ENCODE results near the gene TRPV4. TPM values are rescaled to one million over a fixed set of nuclear protein-coding genes. Genes with fewer than 3 reads are reported as not detected.

The TRPV4 gene
- total RNA-seq, 4 donors from 2014 or later = not detected

- no peak for DNase-seq
Measured at GRCh38 chr12:109737126-109737525, 96.1 kb downstream of the TRPV4 start.

GRCh38 chr12:109736552-109737108 is 96.6 kb downstream of the TRPV4 start:
- in situ Hi-C loops (cut with MboI; ENCODE audit: low sequenced_read_pairs in 4 of 4) (no loop called here), intact Hi-C loops (cut with DNase I; ENCODE audit: low total_unique reads) (no loop called here)
- Histone ChIP-seq H3K27me3 (no peaks in the 10 kb centered on the region), H3K9me3 (no peaks in the 10 kb centered on the region), H3K4me1 (no peaks in the 10 kb centered on the region), H3K36me3 (no peaks in the 10 kb centered on the region), H3K4me3 (no peak overlapping the region), H3K27ac (no peak overlapping the region)
- DNase-seq (peak in 1 of 2 donors; percentile 5), ATAC-seq (no peak)
- TF ChIP-seq CTCF (IDR thresholded peaks at IDR 0.05 in 4 of 5, conservative IDR thresholded peaks at IDR 0.05 in 1 of 5) = no peak
- TF ChIP-seq POLR2A (IDR thresholded peaks at IDR 0.05) = no peak

More at GRCh38 chr12:109737126-109737525, 96.1 kb downstream of the TRPV4 start:
- Histone ChIP-seq H3K9me3 (no peaks in the 10 kb centered on the region), H3K4me1 (no peaks in the 10 kb centered on the region), H3K27me3 (no peaks in the 10 kb centered on the region), H3K27ac (no peak overlapping the region), H3K36me3 (no peaks in the 10 kb centered on the region), H3K4me3 (no peak overlapping the region)
- ATAC-seq = no peak
- intact Hi-C loops (cut with DNase I; ENCODE audit: low total_unique reads) = no loop called here
- in situ Hi-C loops (cut with MboI; ENCODE audit: low sequenced_read_pairs in 4 of 4) = no loop called here
- TF ChIP-seq POLR2A (IDR thresholded peaks at IDR 0.05) (no peak), CTCF (IDR thresholded peaks at IDR 0.05 in 4 of 5, conservative IDR thresholded peaks at IDR 0.05 in 1 of 5) (no peak)

- Histone ChIP-seq H3K4me3 (no peak overlapping the region), H3K4me1 (no peaks in the 10 kb centered on the region), H3K36me3 (no peaks in the 10 kb centered on the region), H3K9me3 (no peaks in the 10 kb centered on the region), H3K27ac (no peak overlapping the region), H3K27me3 (no peaks in the 10 kb centered on the region)
- DNase-seq (peak in 1 of 2 donors; percentile 6), ATAC-seq (no peak)
- TF ChIP-seq CTCF (IDR thresholded peaks at IDR 0.05 in 4 of 5, conservative IDR thresholded peaks at IDR 0.05 in 1 of 5) (no peak), POLR2A (IDR thresholded peaks at IDR 0.05) (no peak)
- intact Hi-C loops (cut with DNase I; ENCODE audit: low total_unique reads) = no loop called here
- in situ Hi-C loops (cut with MboI; ENCODE audit: low sequenced_read_pairs in 4 of 4) = no loop called here
Measured at GRCh38 chr12:109735825-109736551, 97.2 kb downstream of the TRPV4 start.

GRCh38 chr12:109735051-109735521 is 98.1 kb downstream of the TRPV4 start:
- no peak overlapping the region for H3K4me3 ChIP-seq
- peak in 1 of 2 donors; percentile 1 for DNase-seq
- no peak for ATAC-seq
- H3K36me3 ChIP-seq = no peaks in the 10 kb centered on the region
- H3K27me3 ChIP-seq = no peaks in the 10 kb centered on the region
- in situ Hi-C loops (cut with MboI; ENCODE audit: low sequenced_read_pairs in 4 of 4) = no loop called here
- intact Hi-C loops (cut with DNase I; ENCODE audit: low total_unique reads) = no loop called here
- H3K9me3 ChIP-seq = no peaks in the 10 kb centered on the region
- no peak overlapping the region for H3K27ac ChIP-seq
- TF ChIP-seq POLR2A (IDR thresholded peaks at IDR 0.05) = no peak
- no peak for TF ChIP-seq CTCF (IDR thresholded peaks at IDR 0.05 in 4 of 5, conservative IDR thresholded peaks at IDR 0.05 in 1 of 5)
- no peaks in the 10 kb centered on the region for H3K4me1 ChIP-seq
